ENCODE results near the gene SLAMF9. TPM values are rescaled to one million over a fixed set of nuclear protein-coding genes. Genes with fewer than 3 reads are reported as not detected.

The SLAMF9 gene
- total RNA-seq, 1 experiment from 2014 or later, result 0.94 TPM

DNA sequence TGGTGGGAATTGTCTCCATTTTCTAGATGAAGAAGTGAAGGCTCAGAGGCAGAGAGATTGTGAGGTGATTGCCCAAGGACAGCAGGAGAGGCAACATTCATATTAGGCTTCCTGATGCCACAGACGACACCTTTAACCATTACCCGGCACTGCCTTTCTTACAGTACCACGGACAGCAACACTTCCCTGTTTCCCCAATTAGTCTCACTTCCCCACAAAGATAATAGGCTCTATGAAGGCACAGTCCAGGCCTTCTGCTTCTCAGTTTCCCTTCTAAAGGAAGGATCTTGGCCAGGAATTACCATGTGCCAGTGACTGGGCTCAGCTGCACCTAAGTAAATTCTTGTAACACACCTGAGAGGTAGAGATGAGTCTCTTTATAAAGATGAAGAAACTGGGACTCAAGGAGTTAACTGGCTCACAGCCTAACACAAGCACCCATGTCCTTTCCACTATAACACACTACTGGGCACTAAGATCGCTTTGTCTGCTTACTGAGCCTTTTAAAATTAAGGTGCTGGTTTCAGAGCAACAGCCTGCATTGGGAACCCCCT is 18.2 kb downstream of the SLAMF9 start:
- DNase-seq, result no peak
- ChIA-PET POLR2A (ENCODE audit: unreplicated experiment) (no interaction called here), CTCF (interaction anchor here (0.8 to 1.9 kb wide), 2 partner anchors 71 to 72 kb away, joined by 3 to 9 read pairs; no protein-coding TSS in a partner anchor)
- H3K4me1 ChIP-seq (replicated peaks; ENCODE audit: insufficient read depth), result peaks cover 35% of the 10 kb centered on the region
- TF ChIP-seq EZH2 (IDR thresholded peaks at IDR 0.05; ENCODE audit: low read depth), result no peak
- TF ChIP-seq CTCF (conservative IDR thresholded peaks at IDR 0.05), result no peak
- H3K36me3 ChIP-seq (ENCODE audit: low read depth), result 0 out of 2 replicates have a peak, but pooled peaks cover 4% of the 10 kb centered on the region
- H3K27me3 ChIP-seq (ENCODE audit: insufficient read depth, low read depth), result no peaks in the 10 kb centered on the region
- H3K4me2 ChIP-seq, result 0 out of 2 replicates have a peak overlapping the region, but pooled peaks have one; percentile 20
- H3F3A ChIP-seq (ENCODE audit: insufficient read depth, low read depth), result peaks cover 16% of the 10 kb centered on the region; the same call in 1 of the 2 replicates
- no peak overlapping the region for H3K4me3 ChIP-seq
- intact Hi-C loops (cut with micrococcal nuclease; ENCODE audit: unreplicated experiment), result loop anchor here (1.0 to 2.0 kb wide), 4 partner anchors 43 to 143 kb away; no protein-coding TSS in a partner anchor
- H3K79me2 ChIP-seq (ENCODE audit: low read depth), result no peaks in the 10 kb centered on the region
- no peaks in the 10 kb centered on the region for H4K20me1 ChIP-seq (ENCODE audit: insufficient read depth)
- no peaks in the 10 kb centered on the region for H3K9me3 ChIP-seq (ENCODE audit: insufficient read depth, low read depth)
- H3K9me2 ChIP-seq (ENCODE audit: insufficient read depth), result no peaks in the 10 kb centered on the region
- no peak overlapping the region for H3K27ac ChIP-seq
- no peak overlapping the region for H2AFZ ChIP-seq
- no TSS peak for BruUV-seq (replicated peaks)

DNA sequence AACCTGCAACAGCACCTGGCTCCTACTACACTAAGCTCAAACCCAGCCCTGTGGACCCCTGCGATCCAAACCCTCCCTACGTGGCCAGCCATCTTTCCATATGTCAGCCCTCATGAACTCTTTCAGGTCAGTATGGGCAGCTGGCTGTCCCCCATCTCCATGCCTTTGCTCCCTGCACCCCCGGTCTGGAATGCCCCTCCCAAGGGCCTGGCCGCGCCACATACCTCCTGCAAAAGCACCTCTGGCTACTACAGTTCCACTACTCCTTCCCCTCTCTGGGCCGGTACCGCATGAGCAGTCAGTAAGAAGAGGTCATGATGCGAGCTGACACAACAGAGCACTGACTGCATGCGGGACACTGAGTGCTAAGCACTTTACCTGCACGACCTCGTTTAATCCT is 18.7 kb downstream of the SLAMF9 start:
- Histone ChIP-seq H3K4me2 (no peak overlapping the region), H3K9me2 (ENCODE audit: insufficient read depth) (no peaks in the 10 kb centered on the region), H3K27me3 (ENCODE audit: insufficient read depth, low read depth) (no peaks in the 10 kb centered on the region), H3K4me1 (replicated peaks; ENCODE audit: insufficient read depth) (peaks cover 35% of the 10 kb centered on the region), H3F3A (ENCODE audit: insufficient read depth, low read depth) (peaks cover 16% of the 10 kb centered on the region; the same call in 1 of the 2 replicates), H2AFZ (no peak overlapping the region), H3K9me3 (ENCODE audit: insufficient read depth, low read depth) (no peaks in the 10 kb centered on the region), H3K27ac (no peak overlapping the region), H3K79me2 (ENCODE audit: low read depth) (no peaks in the 10 kb centered on the region), H3K4me3 (no peak overlapping the region), H3K36me3 (ENCODE audit: low read depth) (0 out of 2 replicates have a peak, but pooled peaks cover 4% of the 10 kb centered on the region), H4K20me1 (ENCODE audit: insufficient read depth) (no peaks in the 10 kb centered on the region)
- no TSS peak for BruUV-seq (replicated peaks)
- TF ChIP-seq CTCF (conservative IDR thresholded peaks at IDR 0.05), result no peak
- TF ChIP-seq EZH2 (IDR thresholded peaks at IDR 0.05; ENCODE audit: low read depth), result no peak
- intact Hi-C loops (cut with micrococcal nuclease; ENCODE audit: unreplicated experiment), result no loop called here
- DNase-seq, result no peak
- ChIA-PET POLR2A (ENCODE audit: unreplicated experiment) (no interaction called here), CTCF (no interaction called here)

DNA sequence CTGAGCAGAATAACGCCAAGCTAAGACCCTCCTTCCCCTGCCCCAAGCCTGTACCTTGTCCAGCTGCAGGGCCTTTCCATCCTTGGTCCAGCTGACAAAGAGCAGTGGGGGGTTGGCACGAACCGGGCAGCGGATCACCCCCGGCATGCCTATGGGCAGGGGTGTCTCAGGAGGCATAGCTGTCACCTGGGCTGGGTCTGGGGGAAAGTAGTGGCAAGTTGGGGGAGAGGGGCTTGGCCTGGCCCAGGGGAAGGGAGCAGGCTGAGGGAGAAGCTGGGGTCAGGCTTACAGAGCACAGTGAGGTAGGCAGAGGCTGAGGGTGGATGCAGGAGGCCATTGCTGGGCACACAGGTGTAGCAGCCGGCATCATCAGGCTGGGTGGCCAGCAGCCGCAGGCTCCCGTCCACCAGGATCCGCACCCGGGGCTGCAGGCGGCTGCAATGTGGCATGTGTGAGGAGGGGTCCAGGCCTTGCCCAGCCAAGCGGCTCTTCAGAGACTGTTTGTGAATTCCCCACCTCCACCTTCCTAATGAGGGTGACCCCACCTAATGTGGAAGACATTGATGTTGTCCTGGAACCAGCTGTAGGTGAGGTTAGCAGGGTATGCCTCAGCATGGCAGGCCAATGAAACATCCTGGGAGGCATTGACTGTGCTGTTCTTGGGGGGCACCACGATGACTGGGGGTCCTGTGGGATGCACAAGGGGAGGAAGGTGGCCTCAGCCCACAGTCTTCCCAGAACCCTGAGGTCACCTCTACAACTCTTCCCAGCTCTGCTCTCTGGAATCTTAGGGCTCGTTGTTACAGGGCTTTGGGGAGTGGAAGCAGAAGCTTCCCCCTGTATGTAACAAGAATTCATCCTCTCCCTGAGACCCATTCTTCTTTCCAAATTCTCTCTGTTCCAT is 19.6 kb downstream of the SLAMF9 start:
- H3K27me3 ChIP-seq (ENCODE audit: insufficient read depth, low read depth), result no peaks in the 10 kb centered on the region
- no peaks in the 10 kb centered on the region for H3K36me3 ChIP-seq (ENCODE audit: low read depth)
- no peaks in the 10 kb centered on the region for H3K9me3 ChIP-seq (ENCODE audit: insufficient read depth, low read depth)
- H3K27ac ChIP-seq, result no peak overlapping the region
- intact Hi-C loops (cut with micrococcal nuclease; ENCODE audit: unreplicated experiment), result no loop called here
- H3K4me2 ChIP-seq, result no peak overlapping the region
- H3K4me1 ChIP-seq (replicated peaks; ENCODE audit: insufficient read depth), result peaks cover 35% of the 10 kb centered on the region
- no peak overlapping the region for H2AFZ ChIP-seq
- no TSS peak for BruUV-seq (replicated peaks)
- TF ChIP-seq CTCF (conservative IDR thresholded peaks at IDR 0.05) (no peak), EZH2 (IDR thresholded peaks at IDR 0.05; ENCODE audit: low read depth) (no peak)
- H4K20me1 ChIP-seq (ENCODE audit: insufficient read depth), result no peaks in the 10 kb centered on the region
- CTCF ChIA-PET, result interaction anchor here (0.6 to 1.9 kb wide), 4 partner anchors 34 to 86 kb away, joined by 3 to 7 read pairs (median 4); no protein-coding TSS in a partner anchor
- no peaks in the 10 kb centered on the region for H3K79me2 ChIP-seq (ENCODE audit: low read depth)
- no peak for DNase-seq
- POLR2A ChIA-PET (ENCODE audit: unreplicated experiment), result no interaction called here
- H3F3A ChIP-seq (ENCODE audit: insufficient read depth, low read depth), result peaks cover 16% of the 10 kb centered on the region; the same call in 1 of the 2 replicates
- H3K9me2 ChIP-seq (ENCODE audit: insufficient read depth), result no peaks in the 10 kb centered on the region
- H3K4me3 ChIP-seq, result no peak overlapping the region
